ENCODE data around the gene KCNQ5. TPM values are rescaled to one million over a fixed set of nuclear protein-coding genes. Genes with fewer than 3 reads are reported as not detected.
A peak's percentile ranks its signal among the peaks of the same experiment; 100 is the strongest.

KCNQ5 gene
- total RNA-seq, 1 donor from 2014 or later, result 1.2 TPM

GRCh38 chr6:73116330-73116729 is 494.5 kb downstream of the KCNQ5 start:
- Mint-ChIP-seq H3K4me1 (no peaks in the 10 kb centered on the region), H3K27me3 (ENCODE audit: low read depth) (peaks cover 11% of the 10 kb centered on the region), H3K27ac (ENCODE audit: unreplicated experiment) (no peak overlapping the region), H3K9me3 (no peaks in the 10 kb centered on the region), H3K4me3 (no peak overlapping the region), H3K36me3 (ENCODE audit: low read depth) (no peaks in the 10 kb centered on the region)
- no peak for TF ChIP-seq CTCF (conservative IDR thresholded peaks at IDR 0.05)
- DNase-seq (ENCODE audit: low read depth, low spot score), result no peak

GRCh38 chr6:73121421-73121993 is 499.6 kb downstream of the KCNQ5 start:
- no peak for DNase-seq (ENCODE audit: low read depth, low spot score)
- Mint-ChIP-seq H3K36me3 (ENCODE audit: low read depth) (no peaks in the 10 kb centered on the region), H3K27ac (ENCODE audit: unreplicated experiment) (no peak overlapping the region), H3K4me3 (no peak overlapping the region), H3K27me3 (ENCODE audit: low read depth) (peaks cover 39% of the 10 kb centered on the region), H3K9me3 (no peaks in the 10 kb centered on the region), H3K4me1 (no peaks in the 10 kb centered on the region)
- no peak for TF ChIP-seq CTCF (conservative IDR thresholded peaks at IDR 0.05)

GRCh38 chr6:73123632-73124329 is 501.9 kb downstream of the KCNQ5 start:
- Mint-ChIP-seq H3K4me1 (no peaks in the 10 kb centered on the region), H3K4me3 (no peak overlapping the region), H3K36me3 (ENCODE audit: low read depth) (no peaks in the 10 kb centered on the region), H3K27ac (ENCODE audit: unreplicated experiment) (no peak overlapping the region), H3K9me3 (no peaks in the 10 kb centered on the region), H3K27me3 (ENCODE audit: low read depth) (peaks cover 44% of the 10 kb centered on the region)
- no peak for TF ChIP-seq CTCF (conservative IDR thresholded peaks at IDR 0.05)
- DNase-seq (ENCODE audit: low read depth, low spot score), result no peak

GRCh38 chr6:73129653-73130443 is 508.0 kb downstream of the KCNQ5 start:
- Mint-ChIP-seq H3K4me1 (peaks cover 9% of the 10 kb centered on the region), H3K4me3 (no peak overlapping the region), H3K27ac (ENCODE audit: unreplicated experiment) (no peak overlapping the region), H3K27me3 (ENCODE audit: low read depth) (peaks cover 45% of the 10 kb centered on the region), H3K9me3 (no peaks in the 10 kb centered on the region), H3K36me3 (ENCODE audit: low read depth) (no peaks in the 10 kb centered on the region)
- peak; percentile 97 for DNase-seq (ENCODE audit: low read depth, low spot score)
- TF ChIP-seq CTCF (conservative IDR thresholded peaks at IDR 0.05), result peak; percentile 100

GRCh38 chr6:73131706-73132105 is 509.8 kb downstream of the KCNQ5 start:
- no peaks in the 10 kb centered on the region for H3K36me3 Mint-ChIP-seq (ENCODE audit: low read depth)
- no peak overlapping the region for H3K4me3 Mint-ChIP-seq
- no peak overlapping the region for H3K27ac Mint-ChIP-seq (ENCODE audit: unreplicated experiment)
- no peak for DNase-seq (ENCODE audit: low read depth, low spot score)
- peaks cover 2% of the 10 kb centered on the region for H3K9me3 Mint-ChIP-seq
- no peak for TF ChIP-seq CTCF (conservative IDR thresholded peaks at IDR 0.05)
- peaks cover 9% of the 10 kb centered on the region for H3K4me1 Mint-ChIP-seq
- H3K27me3 Mint-ChIP-seq (ENCODE audit: low read depth), result peaks cover 43% of the 10 kb centered on the region
